ENCODE results near the gene FIBIN.

DNA sequence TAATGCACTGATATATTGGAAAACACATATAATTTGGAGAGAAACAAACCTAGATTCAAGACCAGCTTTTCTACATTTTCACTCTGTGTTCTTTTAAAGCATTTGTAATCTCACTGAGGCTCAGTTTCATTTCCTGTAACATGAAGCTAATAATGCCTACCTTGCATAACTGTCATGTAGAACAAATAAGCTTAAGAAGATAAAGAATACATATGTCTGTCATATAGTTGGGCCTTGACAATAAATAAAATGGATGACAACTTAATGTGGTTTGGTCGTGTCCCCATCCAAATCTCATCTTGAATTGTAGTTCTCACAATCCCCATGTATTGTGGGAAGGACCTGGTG, 35.2 kb upstream of the FIBIN start:
- TF ChIP-seq ELF4 (IDR thresholded peaks at IDR 0.05) (no peak), ARNT (IDR thresholded peaks at IDR 0.05) (no peak), TARDBP (IDR thresholded peaks at IDR 0.05) (no peak), SUZ12 (IDR thresholded peaks at IDR 0.05) (no peak), SP1 (IDR thresholded peaks at IDR 0.05) (no peak), L3MBTL2 (conservative IDR thresholded peaks at IDR 0.05) (no peak), FOXK2 (IDR thresholded peaks at IDR 0.05) (no peak), NFRKB (IDR thresholded peaks at IDR 0.05) (no peak), FOXA1 (IDR thresholded peaks at IDR 0.05) (no peak)

Data from HEK293T (cell line).